ENCODE data around the gene SEMA6A.

DNA sequence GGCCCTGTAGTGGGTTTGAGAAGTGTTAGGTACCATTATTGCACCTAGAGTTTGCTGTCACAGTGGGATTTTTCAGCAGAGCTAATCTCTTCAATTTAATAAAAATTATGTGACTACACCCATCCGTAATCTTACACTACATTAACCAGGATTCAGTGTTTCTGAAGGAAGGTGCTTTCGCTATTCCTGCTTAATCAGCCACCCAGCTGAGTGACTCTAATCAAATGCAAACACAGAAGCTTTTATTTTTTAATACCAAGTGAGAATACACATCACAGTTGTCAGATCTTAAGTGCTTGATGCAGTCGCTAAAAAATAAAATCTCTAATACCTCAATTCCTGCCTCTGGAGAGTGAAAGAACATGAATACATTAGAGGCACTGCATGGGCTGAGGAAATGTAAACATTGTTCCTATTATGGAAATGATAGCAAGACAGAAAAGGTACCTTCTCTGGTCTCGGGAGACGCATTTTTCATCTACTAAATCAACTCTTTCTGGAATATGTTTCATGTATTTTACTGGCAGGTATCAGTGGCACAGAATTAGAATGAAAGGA, 125.7 kb downstream of the SEMA6A start:
- TF ChIP-seq CTCF (IDR thresholded peaks at IDR 0.05), result no peak
- TF ChIP-seq POLR2A (IDR thresholded peaks at IDR 0.05), result no peak

Measured in Peyer's patch (tissue), 4 donors.